Endothelial cell of umbilical vein (primary cell): ENCODE data around the gene MUC13. TPM values are rescaled to one million over a fixed set of nuclear protein-coding genes. Genes with fewer than 3 reads are reported as not detected.

ENCODE experiments used
- BruUV-seq: library from RNA; stranded (reverse); fragments of 400-500 nt; replicated peaks from 2 replicates; lab custom pipeline; 2021; lab: Mats Ljungman, UMichigan
- CTCF ChIA-PET: fragments of 300-600, 350-600 bp; sonication (Branson Sonifier 250); formaldehyde crosslinking; loops from one replicate; lab custom pipeline; 2021; ENCODE audit warnings: antibody characterized with exemption, inconsistent platforms; lab: Charles Lee
- POLR2A ChIA-PET: fragments of 300-600, 350-600 bp; sonication (Branson Sonifier 250); formaldehyde crosslinking; loops from one replicate; lab custom pipeline; 2021; ENCODE audit warnings: antibody characterized with exemption, inconsistent platforms; lab: Charles Lee
- DNase-seq: peaks from one replicate; pipeline ENCODE4 v3.0.0-alpha.2; 2011; ENCODE audit warnings: low read depth, low spot score
- FAIRE-seq: peaks from 2 replicates; lab custom pipeline; 2011; peaks lifted over from hg19 to GRCh38; lab: Jason Lieb, UNC
- H2AFZ ChIP-seq: 2 replicates; pipeline ENCODE4 v1.6.0; 2012; ENCODE audit warnings: low read depth, low read length, control low read depth, inconsistent platforms
- H3K27ac ChIP-seq: 2 replicates; pipeline ENCODE4 v1.5.1; 2011; ENCODE audit warnings: low read depth, mild to moderate bottlenecking, control low read depth, low read length, moderate library complexity; ENCODE audit not compliant: insufficient read depth
- H3K27me3 ChIP-seq, 2 experiments: 2 replicates each; pipeline versions ENCODE4 v1.6.0 to v1.6.1; 2011; ENCODE audit warnings: low read length in 2 of 2, mixed read lengths in 1 of 2; ENCODE audit not compliant: control insufficient read depth in 2 of 2, insufficient read depth in 2 of 2
- H3K36me3 ChIP-seq, 2 experiments: 2 replicates in 1 of 2; 3 replicates in 1 of 2; pipeline ENCODE4 v1.5.1; 2011; ENCODE audit warnings: low read length in 2 of 2, mild to moderate bottlenecking in 1 of 2, moderate library complexity in 1 of 2; ENCODE audit not compliant: control insufficient read depth in 2 of 2, insufficient read depth in 2 of 2; ENCODE audit errors: extremely low read depth in 1 of 2
- H3K4me1 ChIP-seq: 3 replicates; pipeline ENCODE4 v1.5.1; 2011; ENCODE audit warnings: mild to moderate bottlenecking, low read length; ENCODE audit not compliant: control insufficient read depth, insufficient read depth; ENCODE audit errors: extremely low read depth
- H3K4me2 ChIP-seq: 2 replicates; pipeline ENCODE4 v1.6.1; 2011; ENCODE audit warnings: low read length, control low read depth, mixed read lengths; ENCODE audit not compliant: insufficient read depth
- H3K4me3 ChIP-seq, 3 experiments: fragments of 200-600 bp in 1 of 3; sonication (generic), shearing (Covaris generic) in 1 of 3; replicated peaks in 1 of 3; 2 replicates each; pipeline ENCODE4 v1.5.1; 2011 to 2016; ENCODE audit warnings: control low read depth in 3 of 3, low read length in 3 of 3, mild to moderate bottlenecking in 2 of 3, inconsistent platforms in 1 of 3, low read depth in 1 of 3, moderate library complexity in 1 of 3; ENCODE audit not compliant: insufficient read depth in 1 of 3
- H3K79me2 ChIP-seq: 2 replicates; pipeline ENCODE4 v1.6.0; 2012; ENCODE audit warnings: low read length, inconsistent platforms; ENCODE audit not compliant: control insufficient read depth, insufficient read depth
- H3K9ac ChIP-seq: replicated peaks from 2 replicates; pipeline ENCODE3; 2011; ENCODE audit warnings: low read length, control low read depth; ENCODE audit not compliant: insufficient read depth; ENCODE audit errors: extremely low read depth
- H3K9me1 ChIP-seq: replicated peaks from 3 replicates; pipeline ENCODE4 v1.6.0; 2011; ENCODE audit warnings: mild to moderate bottlenecking, low read length; ENCODE audit not compliant: control insufficient read depth, insufficient read depth; ENCODE audit errors: extremely low read depth
- H3K9me3 ChIP-seq: replicated peaks from 2 replicates; pipeline ENCODE4 v1.5.1; 2012; ENCODE audit warnings: low read length, inconsistent platforms; ENCODE audit not compliant: control insufficient read depth, insufficient read depth
- H4K20me1 ChIP-seq: replicated peaks from 2 replicates; pipeline ENCODE3; 2011; ENCODE audit warnings: mild to moderate bottlenecking, low read length; ENCODE audit not compliant: control insufficient read depth, insufficient read depth; ENCODE audit errors: extremely low read depth
- CTCF ChIP-seq, 2 donors: IDR thresholded peaks; 1 replicate in 1 of 2; 2 replicates in 1 of 2; pipeline ENCODE4 v1.5.1; 2011; ENCODE audit warnings: low read length in 2 of 2, mild to moderate bottlenecking in 2 of 2, moderate library complexity in 2 of 2, control low read depth in 1 of 2, inconsistent platforms in 1 of 2, low read depth in 1 of 2; ENCODE audit not compliant: insufficient read depth in 1 of 2; ENCODE audit errors: extremely low read depth in 1 of 2
- FOS ChIP-seq: IDR thresholded peaks from 2 replicates; pipeline ENCODE4 v1.6.1; 2011; ENCODE audit warnings: mild to moderate bottlenecking, low read length, moderate library complexity, borderline replicate concordance; ENCODE audit not compliant: insufficient read depth
- GATA2 ChIP-seq: IDR thresholded peaks from 2 replicates; pipeline ENCODE4 v1.7.0; 2011; ENCODE audit warnings: low read depth, mild to moderate bottlenecking, moderate library complexity, mixed read lengths, low read length; ENCODE audit not compliant: insufficient read length, insufficient read depth
- JUN ChIP-seq: IDR thresholded peaks from 2 replicates; pipeline ENCODE4 v1.6.1; 2011; ENCODE audit warnings: borderline replicate concordance, low read depth; ENCODE audit not compliant: insufficient read length, insufficient read depth
- POLR2A ChIP-seq: IDR thresholded peaks from 2 replicates; pipeline ENCODE4 v1.6.1; 2012; ENCODE audit warnings: low read depth, mild to moderate bottlenecking, control low read depth, low read length
- dilution Hi-C: fragments of 300-500 bp; cut with MboI; formaldehyde crosslinking; loops from one replicate; pipeline ENCODE4 v1.15.0; 2019; ENCODE audit warnings: low sequenced_read_pairs; ENCODE audit not compliant: extremely low pct_ligation_motif_present
- intact Hi-C: fragments of 100-400 bp; cut with micrococcal nuclease; formaldehyde crosslinking; loops from one replicate; pipeline ENCODE4 v1.10.0; 2022
- polyA plus RNA-seq, 4 experiments: library from polyadenylated mRNA; depleted of rRNA in 3 of 4; stranded (reverse) in 3 of 4; unstranded in 1 of 4; fragments of >200 nt; gene quantifications; 2 replicates each; pipeline versions ENCODE4 v1.2.1 to v1.2.3, GENCODE V29; 2011 to 2012; ENCODE audit warnings: missing spikeins in 1 of 4
- total RNA-seq: library from RNA; stranded (reverse); gene quantifications from 2 replicates; pipeline ENCODE4 v1.2.3, GENCODE V29; 2021
- TF ChIP-seq, protein P1 (sequence below): IDR thresholded peaks from 2 replicates; pipeline ENCODE4 v1.6.1; 2011; ENCODE audit not compliant: insufficient read depth, insufficient read length

The MUC13 gene
- total and polyA plus RNA-seq, 2 donors (not counting 3 experiments of a cell fraction or from before 2014, with no cell fraction given), result not detected

- no peak overlapping the region for H3K27ac ChIP-seq
- intact Hi-C loops, result no loop called here
- dilution Hi-C loops, result no loop called here
- no peaks in the 10 kb centered on the region for H3K9me3 ChIP-seq
- DNase-seq (no peak), FAIRE-seq (no peak)
- BruUV-seq, result no TSS peak
- no peaks in the 10 kb centered on the region for H3K36me3 ChIP-seq
- H3K9ac ChIP-seq, result no peak overlapping the region
- no peaks in the 10 kb centered on the region for H3K9me1 ChIP-seq
- H3K4me3 ChIP-seq, result no peak overlapping the region
- ChIA-PET CTCF (interaction anchor here (1.0 to 7.7 kb wide), 3 partner anchors 118 to 339 kb away, joined by 4 to 424 read pairs (median 289); no protein-coding TSS in a partner anchor), POLR2A (no interaction called here)
- no peak overlapping the region for H2AFZ ChIP-seq
- no peaks in the 10 kb centered on the region for H3K4me1 ChIP-seq
- peaks cover 21 to 24% of the 10 kb centered on the region in 2 experiments for H3K27me3 ChIP-seq
- TF ChIP-seq FOS (no peak), POLR2A (no peak), CTCF (IDR thresholded peaks at IDR 0.05; ENCODE audit: extremely low read depth in 1 of 2, insufficient read depth in 1 of 2, low read depth in 1 of 2, low read length in 2 of 2) (no peak), GATA2 (no peak), JUN (no peak)
- TF ChIP-seq, protein P1, sequence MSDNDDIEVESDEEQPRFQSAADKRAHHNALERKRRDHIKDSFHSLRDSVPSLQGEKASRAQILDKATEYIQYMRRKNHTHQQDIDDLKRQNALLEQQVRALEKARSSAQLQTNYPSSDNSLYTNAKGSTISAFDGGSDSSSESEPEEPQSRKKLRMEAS, result no peak
- no peaks in the 10 kb centered on the region for H4K20me1 ChIP-seq
- H3K79me2 ChIP-seq, result no peaks in the 10 kb centered on the region
- no peak overlapping the region for H3K4me2 ChIP-seq
These were observed 30.4 kb downstream of the MUC13 start for GRCh38 chr3:124903896-124904834.
